DND-41 (cell line): Measurements from ENCODE around the gene EFL1.

ENCODE experiments used
- ATAC-seq: fragments of 200-7000 bp; cut with Tn5 transposase; 3 replicates; pipeline ENCODE4 v1.9.1; 2021; ENCODE audit warnings: low read depth; ENCODE audit not compliant: insufficient read depth
- DNase-seq: peaks from one replicate; pipeline ENCODE4 v3.0.0-alpha.2; 2020
- H2AFZ ChIP-seq: 2 replicates; pipeline ENCODE4 v1.6.0; 2012; ENCODE audit warnings: low read depth, low read length
- H3K27ac ChIP-seq: 2 replicates; pipeline ENCODE4 v1.5.1; 2012; ENCODE audit warnings: low read length, inconsistent platforms
- H3K27me3 ChIP-seq: fragments of 200-600 bp; sonication (generic); 2 replicates; pipeline ENCODE4 v1.6.0; 2012; ENCODE audit warnings: low read length, mild to moderate bottlenecking, inconsistent platforms; ENCODE audit not compliant: insufficient read depth, poor library complexity
- H3K36me3 ChIP-seq: 2 replicates; pipeline ENCODE4 v1.5.1; 2012; ENCODE audit warnings: low read length, inconsistent platforms; ENCODE audit not compliant: insufficient read depth
- H3K4me1 ChIP-seq: 2 replicates; pipeline ENCODE4 v1.5.1; 2012; ENCODE audit warnings: mild to moderate bottlenecking, low read length; ENCODE audit not compliant: insufficient read depth
- H3K4me2 ChIP-seq: 2 replicates; pipeline ENCODE4 v1.6.0; 2012; ENCODE audit warnings: mild to moderate bottlenecking, moderate library complexity, low read length, inconsistent platforms; ENCODE audit not compliant: insufficient read depth
- H3K4me3 ChIP-seq, 2 experiments: fragments of 200-600 bp in 1 of 2; shearing (Covaris generic) in 1 of 2; 2 replicates each; pipeline ENCODE4 v1.5.1; 2012 to 2016; ENCODE audit warnings: inconsistent platforms in 2 of 2, low read length in 2 of 2, mild to moderate bottlenecking in 2 of 2, low read depth in 1 of 2, moderate library complexity in 1 of 2
- H3K79me2 ChIP-seq: 2 replicates; pipeline ENCODE4 v1.6.0; 2012; ENCODE audit warnings: low read length, inconsistent platforms; ENCODE audit not compliant: insufficient read depth
- H3K9ac ChIP-seq: 2 replicates; pipeline ENCODE4 v1.6.0; 2012; ENCODE audit warnings: low read depth, mild to moderate bottlenecking, inconsistent platforms, low read length, moderate library complexity
- H3K9me3 ChIP-seq: 2 replicates; pipeline ENCODE4 v1.5.1; 2012; ENCODE audit warnings: low read length, moderate library complexity, mild to moderate bottlenecking, inconsistent platforms; ENCODE audit not compliant: insufficient read depth, severe bottlenecking
- H4K20me1 ChIP-seq: 2 replicates; pipeline ENCODE4 v1.6.0; 2012; ENCODE audit warnings: low read length; ENCODE audit not compliant: insufficient read depth
- CTCF ChIP-seq: IDR thresholded peaks from 2 replicates; pipeline ENCODE4 v1.5.1; 2012; ENCODE audit warnings: borderline replicate concordance, low read length, moderate library complexity, mild to moderate bottlenecking; ENCODE audit not compliant: poor library complexity, severe bottlenecking; ENCODE audit errors: extremely low read depth
- EZH2 ChIP-seq: IDR thresholded peaks from 3 replicates; pipeline ENCODE4 v1.6.1; 2012; ENCODE audit warnings: borderline replicate concordance, low read depth, mild to moderate bottlenecking, moderate library complexity, low read length, inconsistent platforms; ENCODE audit not compliant: severe bottlenecking

EFL1 gene

GRCh38 chr15:82106679-82107078, 155.9 kb downstream of the EFL1 start:
- H3K79me2 ChIP-seq, result no peaks in the 10 kb centered on the region
- H3K4me2 ChIP-seq, result no peak overlapping the region
- H3K27ac ChIP-seq, result no peak overlapping the region
- DNase-seq (no peak), ATAC-seq (no peak)
- H4K20me1 ChIP-seq, result no peaks in the 10 kb centered on the region
- no peak overlapping the region for H2AFZ ChIP-seq
- no peak overlapping the region for H3K4me3 ChIP-seq
- no peak overlapping the region for H3K9ac ChIP-seq
- no peaks in the 10 kb centered on the region for H3K9me3 ChIP-seq
- TF ChIP-seq EZH2, result no peak
- no peak for TF ChIP-seq CTCF
- no peaks in the 10 kb centered on the region for H3K4me1 ChIP-seq
- no peaks in the 10 kb centered on the region for H3K36me3 ChIP-seq
- no peaks in the 10 kb centered on the region for H3K27me3 ChIP-seq

GRCh38 chr15:82105451-82106215, 156.9 kb downstream of the EFL1 start:
- Histone ChIP-seq H3K4me3 (no peak overlapping the region), H3K79me2 (no peaks in the 10 kb centered on the region), H2AFZ (no peak overlapping the region), H3K36me3 (no peaks in the 10 kb centered on the region), H4K20me1 (no peaks in the 10 kb centered on the region), H3K9ac (no peak overlapping the region), H3K27me3 (no peaks in the 10 kb centered on the region), H3K4me1 (no peaks in the 10 kb centered on the region), H3K27ac (no peak overlapping the region), H3K4me2 (no peak overlapping the region), H3K9me3 (no peaks in the 10 kb centered on the region)
- TF ChIP-seq CTCF, result no peak
- DNase-seq, result no peak
- no peak for ATAC-seq

- no peaks in the 10 kb centered on the region for H3K9me3 ChIP-seq
- no peak overlapping the region for H3K27ac ChIP-seq
- no peaks in the 10 kb centered on the region for H3K4me1 ChIP-seq
- no peak for DNase-seq
- ATAC-seq, result no peak
- no peaks in the 10 kb centered on the region for H4K20me1 ChIP-seq
- no peaks in the 10 kb centered on the region for H3K36me3 ChIP-seq
- no peak overlapping the region for H3K9ac ChIP-seq
- peak; percentile 24 for TF ChIP-seq CTCF
- TF ChIP-seq EZH2, result no peak
- H2AFZ ChIP-seq, result no peak overlapping the region
- no peaks in the 10 kb centered on the region for H3K79me2 ChIP-seq
- no peak overlapping the region for H3K4me3 ChIP-seq
- H3K27me3 ChIP-seq, result no peaks in the 10 kb centered on the region
- H3K4me2 ChIP-seq, result no peak overlapping the region
Measured at GRCh38 chr15:82103468-82103867, 159.1 kb downstream of the EFL1 start.
